Breast epithelium (tissue), 3 donors: ENCODE measurements around the gene PLXNA3.

Experiments used
- POLR2A ChIP-seq: fragments of 450-650 bp; IDR thresholded peaks from one replicate; pipeline ENCODE4 v1.6.1; 2016; ENCODE audit warnings: antibody characterized with exemption, mild to moderate bottlenecking, moderate library complexity
- POLR2AphosphoS5 ChIP-seq, 3 donors: sonication (generic); formaldehyde crosslinking; IDR thresholded peaks; one replicate each; pipeline ENCODE4 v1.6.1; 2017; ENCODE audit warnings: antibody characterized with exemption in 3 of 3
- TF ChIP-seq, protein P1 (sequence below), 3 donors: fragments of 450-650 bp; IDR thresholded peaks; one replicate each; pipeline ENCODE4 v1.5.1; 2016 to 2017; ENCODE audit warnings: antibody characterized with exemption in 3 of 3, mild to moderate bottlenecking in 3 of 3, moderate library complexity in 3 of 3

DNA sequence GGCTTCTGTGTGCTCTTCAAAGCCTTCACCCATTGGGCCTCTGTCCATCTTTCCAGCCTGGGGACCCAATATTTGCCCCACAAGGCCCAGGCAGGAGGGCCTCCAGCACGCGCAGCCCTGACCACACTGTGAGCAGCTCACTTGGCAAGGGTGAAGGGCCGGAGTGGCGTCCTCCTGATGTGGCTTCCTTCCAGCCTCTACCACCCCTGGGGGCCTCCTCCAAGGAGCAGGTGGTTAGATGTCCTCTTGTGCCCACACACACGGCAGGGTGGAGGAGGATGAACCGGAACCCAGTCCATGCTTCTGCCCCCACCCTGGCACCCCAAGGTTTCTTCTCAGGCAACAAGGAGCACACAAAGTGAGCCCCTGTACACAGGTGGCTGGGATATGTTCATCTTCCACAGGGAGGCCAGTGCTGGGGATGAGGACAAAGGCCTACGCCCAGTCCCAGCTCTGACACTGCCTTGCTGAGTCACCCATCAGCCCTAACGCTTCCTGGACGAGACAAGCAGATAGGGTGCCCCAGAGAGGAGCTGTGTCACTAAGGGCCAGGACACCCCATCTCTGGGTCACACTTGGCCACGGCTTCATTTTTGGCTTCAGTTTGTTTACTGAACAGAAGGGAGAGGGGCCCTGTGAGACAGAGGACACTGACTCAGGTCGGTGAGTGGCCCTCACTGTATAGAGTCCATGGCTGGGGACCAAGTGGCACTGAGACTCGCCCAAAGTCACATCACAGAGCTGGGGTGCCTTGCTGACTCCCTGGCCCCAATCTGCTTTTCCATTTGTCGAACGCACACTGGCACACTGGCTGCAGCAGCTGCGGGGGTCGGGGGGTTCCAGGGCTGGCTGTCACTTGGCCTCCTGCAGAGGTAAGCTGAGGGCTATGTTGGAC, 26.4 kb downstream of the PLXNA3 start:
- TF ChIP-seq, protein P1, sequence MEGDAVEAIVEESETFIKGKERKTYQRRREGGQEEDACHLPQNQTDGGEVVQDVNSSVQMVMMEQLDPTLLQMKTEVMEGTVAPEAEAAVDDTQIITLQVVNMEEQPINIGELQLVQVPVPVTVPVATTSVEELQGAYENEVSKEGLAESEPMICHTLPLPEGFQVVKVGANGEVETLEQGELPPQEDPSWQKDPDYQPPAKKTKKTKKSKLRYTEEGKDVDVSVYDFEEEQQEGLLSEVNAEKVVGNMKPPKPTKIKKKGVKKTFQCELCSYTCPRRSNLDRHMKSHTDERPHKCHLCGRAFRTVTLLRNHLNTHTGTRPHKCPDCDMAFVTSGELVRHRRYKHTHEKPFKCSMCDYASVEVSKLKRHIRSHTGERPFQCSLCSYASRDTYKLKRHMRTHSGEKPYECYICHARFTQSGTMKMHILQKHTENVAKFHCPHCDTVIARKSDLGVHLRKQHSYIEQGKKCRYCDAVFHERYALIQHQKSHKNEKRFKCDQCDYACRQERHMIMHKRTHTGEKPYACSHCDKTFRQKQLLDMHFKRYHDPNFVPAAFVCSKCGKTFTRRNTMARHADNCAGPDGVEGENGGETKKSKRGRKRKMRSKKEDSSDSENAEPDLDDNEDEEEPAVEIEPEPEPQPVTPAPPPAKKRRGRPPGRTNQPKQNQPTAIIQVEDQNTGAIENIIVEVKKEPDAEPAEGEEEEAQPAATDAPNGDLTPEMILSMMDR (IDR thresholded peaks at IDR 0.05) = no peak
- TF ChIP-seq POLR2A (no peak), POLR2AphosphoS5 (IDR thresholded peaks at IDR 0.05) (no peak)
